CD4-positive, alpha-beta T cell (primary cell): ENCODE results near the gene MSMB. TPM values are rescaled to one million over a fixed set of nuclear protein-coding genes. Genes with fewer than 3 reads are reported as not detected.

Experiments
- ATAC-seq: fragments of 200-7000 bp; cut with Tn5 transposase; one replicate; pipeline ENCODE4 v1.10.0; 2022; ENCODE audit warnings: mild to moderate bottlenecking; ENCODE audit not compliant: poor library complexity
- CTCF ChIA-PET: fragments of 350-600 bp; sonication (Branson Sonifier 250); formaldehyde crosslinking; loops from one replicate; lab custom pipeline; 2021; ENCODE audit warnings: antibody characterized with exemption, inconsistent platforms; lab: Charles Lee
- POLR2A ChIA-PET: fragments of 350-600 bp; sonication (Branson Sonifier 250); formaldehyde crosslinking; loops from one replicate; lab custom pipeline; 2021; ENCODE audit warnings: antibody characterized with exemption, inconsistent platforms; lab: Charles Lee
- DNase-seq, 14 experiments: peaks; one replicate each; pipeline ENCODE4 v3.0.0-alpha.2; 2013 to 2020; ENCODE audit warnings: mixed read lengths in 2 of 14
- H3K27ac ChIP-seq, 2 donors: one replicate each; pipeline versions ENCODE4 v1.5.1 to v1.7.0; 2013; ENCODE audit warnings: low read length in 2 of 2, low read depth in 1 of 2, mild to moderate bottlenecking in 1 of 2
- H3K27me3 ChIP-seq, 2 experiments: 1 replicate in 1 of 2; 2 replicates in 1 of 2; pipeline versions ENCODE4 v1.6.1 to v1.7.0; 2013; ENCODE audit warnings: low read length in 2 of 2, control low read depth in 1 of 2, mild to moderate bottlenecking in 1 of 2, moderate library complexity in 1 of 2; ENCODE audit not compliant: insufficient read depth in 2 of 2, control insufficient read depth in 1 of 2
- H3K36me3 ChIP-seq: one replicate; pipeline ENCODE4 v1.6.1; 2013; ENCODE audit warnings: low read length, control low read depth; ENCODE audit not compliant: insufficient read depth
- H3K4me1 ChIP-seq: one replicate; pipeline ENCODE4 v1.6.1; 2013; ENCODE audit warnings: low read length, control low read depth; ENCODE audit not compliant: insufficient read depth
- H3K4me3 ChIP-seq: one replicate; pipeline ENCODE4 v1.5.1; 2013; ENCODE audit warnings: mild to moderate bottlenecking, low read length, moderate library complexity
- H3K9me3 ChIP-seq, 2 experiments: 1 replicate in 1 of 2; 2 replicates in 1 of 2; pipeline versions ENCODE4 v1.6.1 to v1.7.0; 2013; ENCODE audit warnings: low read length in 2 of 2, mild to moderate bottlenecking in 2 of 2, control low read depth in 1 of 2, moderate library complexity in 1 of 2; ENCODE audit not compliant: control insufficient read depth in 1 of 2, insufficient read depth in 1 of 2
- H3K27ac Mint-ChIP-seq: one replicate; pipeline ENCODE4 v1.8.0; 2020; ENCODE audit warnings: mixed read lengths
- H3K27me3 Mint-ChIP-seq: one replicate; pipeline ENCODE4 v1.8.0; 2021; ENCODE audit warnings: mixed read lengths
- H3K36me3 Mint-ChIP-seq: one replicate; pipeline ENCODE4 v1.8.0; 2021; ENCODE audit warnings: low read depth, mixed read lengths
- H3K4me1 Mint-ChIP-seq: one replicate; pipeline ENCODE4 v1.8.0; 2021; ENCODE audit warnings: low read depth, mixed read lengths
- H3K4me3 Mint-ChIP-seq: one replicate; pipeline ENCODE4 v1.8.0; 2020; ENCODE audit warnings: mild to moderate bottlenecking, mixed read lengths
- H3K9me3 Mint-ChIP-seq: one replicate; pipeline ENCODE4 v1.8.0; 2020; ENCODE audit warnings: mixed read lengths
- intact Hi-C, 2 experiments: fragments of 100-400 bp; cut with DNase I in 1 of 2; cut with micrococcal nuclease in 1 of 2; formaldehyde crosslinking; loops; one replicate each; pipeline versions ENCODE4 v1.15.1 to v1.9.0; 2023 to 2025; cut with DNase I, micrococcal nuclease
- total RNA-seq, 174 experiments: library from RNA in 2 of 174; stranded (reverse) in 2 of 174; gene quantifications; one replicate each; pipeline ENCODE4 v1.2.3 and lab custom pipeline; 2021 to 2026
- TF ChIP-seq, protein P1 (sequence below): fragments of 200-600 bp; IDR thresholded peaks from one replicate; pipeline ENCODE4 v1.8.0; 2022; ENCODE audit warnings: antibody characterized with exemption, mild to moderate bottlenecking

Gene MSMB
- total RNA-seq, 2 experiments from 2014 or later = not detected

DNA sequence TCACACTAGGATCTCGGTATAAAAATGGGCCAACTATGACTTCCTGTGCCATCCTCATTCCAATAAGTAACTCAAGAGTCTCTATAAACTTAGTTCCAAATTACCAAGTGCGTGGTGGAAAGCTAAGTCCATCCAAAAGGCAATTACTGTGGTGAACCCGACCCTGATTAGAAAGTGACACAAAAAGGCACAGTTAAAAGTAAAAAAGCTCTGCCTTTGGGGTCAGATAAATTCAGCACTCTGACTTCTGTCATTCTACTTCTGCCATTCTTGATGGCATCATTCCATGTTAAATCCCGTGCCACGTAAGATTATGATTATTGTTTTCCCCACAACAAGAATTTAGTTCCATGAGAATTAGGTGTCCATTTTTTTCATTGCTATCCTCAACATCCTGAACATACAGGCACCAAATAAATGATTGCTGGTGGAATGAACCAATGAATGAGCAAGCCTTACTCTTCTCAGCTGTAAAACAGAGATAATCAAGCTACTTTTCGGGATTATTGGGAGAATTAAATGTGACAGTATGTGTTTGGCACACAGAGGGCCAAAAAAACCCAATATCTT lies 16.5 kb downstream of the MSMB start:
- TF ChIP-seq, protein P1, sequence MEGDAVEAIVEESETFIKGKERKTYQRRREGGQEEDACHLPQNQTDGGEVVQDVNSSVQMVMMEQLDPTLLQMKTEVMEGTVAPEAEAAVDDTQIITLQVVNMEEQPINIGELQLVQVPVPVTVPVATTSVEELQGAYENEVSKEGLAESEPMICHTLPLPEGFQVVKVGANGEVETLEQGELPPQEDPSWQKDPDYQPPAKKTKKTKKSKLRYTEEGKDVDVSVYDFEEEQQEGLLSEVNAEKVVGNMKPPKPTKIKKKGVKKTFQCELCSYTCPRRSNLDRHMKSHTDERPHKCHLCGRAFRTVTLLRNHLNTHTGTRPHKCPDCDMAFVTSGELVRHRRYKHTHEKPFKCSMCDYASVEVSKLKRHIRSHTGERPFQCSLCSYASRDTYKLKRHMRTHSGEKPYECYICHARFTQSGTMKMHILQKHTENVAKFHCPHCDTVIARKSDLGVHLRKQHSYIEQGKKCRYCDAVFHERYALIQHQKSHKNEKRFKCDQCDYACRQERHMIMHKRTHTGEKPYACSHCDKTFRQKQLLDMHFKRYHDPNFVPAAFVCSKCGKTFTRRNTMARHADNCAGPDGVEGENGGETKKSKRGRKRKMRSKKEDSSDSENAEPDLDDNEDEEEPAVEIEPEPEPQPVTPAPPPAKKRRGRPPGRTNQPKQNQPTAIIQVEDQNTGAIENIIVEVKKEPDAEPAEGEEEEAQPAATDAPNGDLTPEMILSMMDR = no peak
- DNase-seq (peak in 1 of 14 experiments; percentile 11), ATAC-seq (no peak)
- Mint-ChIP-seq H3K4me1 (peaks cover 63% of the 10 kb centered on the region), H3K27me3 (no peaks in the 10 kb centered on the region), H3K36me3 (peaks cover 40% of the 10 kb centered on the region), H3K9me3 (no peaks in the 10 kb centered on the region), H3K4me3 (peak overlapping the region; percentile 91), H3K27ac (peak overlapping the region; percentile 87)
- intact Hi-C loops = loop anchor here (2.0 to 10.0 kb wide), 6 partner anchors 42 to 797 kb away; partner anchors contain the start of gene TIMM23 (in 1 of the 2)
- peaks cover 45% of the 10 kb centered on the region for H3K4me1 ChIP-seq
- H3K9me3 ChIP-seq = no peaks in the 10 kb centered on the region
- POLR2A ChIA-PET = interaction anchor here (0.8 to 2.0 kb wide), 3 partner anchors 10 to 62 kb away, joined by 3 to 16 read pairs (median 5); no protein-coding TSS in a partner anchor
- H3K27me3 ChIP-seq = no peaks in the 10 kb centered on the region
- CTCF ChIA-PET = interaction anchor here (1.2 to 1.8 kb wide), 4 partner anchors 10 to 66 kb away, joined by 3 to 6 read pairs (median 5); no protein-coding TSS in a partner anchor
- peak overlapping the region; percentile 92 to 94 for H3K27ac ChIP-seq
- peaks cover 4% of the 10 kb centered on the region for H3K36me3 ChIP-seq
- H3K4me3 ChIP-seq = peak overlapping the region; percentile 87

DNA sequence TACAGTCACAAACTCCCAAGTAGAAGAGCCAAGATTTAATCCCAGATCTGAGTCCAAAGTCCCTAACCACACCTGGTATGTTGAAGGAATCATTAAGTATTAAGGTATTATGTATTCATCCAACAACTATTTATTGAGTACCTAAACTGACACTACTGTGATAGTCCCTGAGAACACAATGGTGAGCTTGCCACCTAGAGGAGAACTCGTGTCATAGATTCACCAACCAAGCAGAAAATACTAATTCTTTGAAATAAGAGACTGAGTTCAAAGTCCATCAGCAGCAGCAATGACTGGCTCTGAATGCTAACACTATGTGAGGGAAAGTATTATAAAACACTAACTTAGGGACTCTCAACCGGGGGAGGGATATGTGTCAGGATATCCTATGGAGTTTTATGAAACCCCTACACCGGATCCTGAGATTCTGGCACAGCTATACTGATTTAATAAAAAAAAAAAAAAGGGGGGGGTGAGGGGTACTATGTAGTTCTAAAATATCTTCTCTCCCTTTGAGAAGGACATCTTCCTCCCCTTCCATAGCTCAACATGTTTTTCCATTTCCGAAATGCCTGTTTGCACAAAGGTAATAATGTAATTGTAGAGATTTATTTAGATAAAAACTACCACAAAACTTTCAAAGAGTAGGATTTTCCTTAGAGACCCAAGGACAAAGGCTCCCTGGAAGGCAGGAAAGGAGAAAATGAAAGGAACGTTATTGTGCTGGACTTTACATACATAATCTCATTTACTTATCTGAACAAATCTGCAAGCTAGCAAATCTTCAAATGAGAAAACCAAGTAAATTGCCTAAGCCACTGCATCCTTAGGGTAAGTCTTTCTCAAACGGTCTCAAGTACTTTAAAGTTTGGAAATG lies 17.2 kb downstream of the MSMB start:
- intact Hi-C loops = loop anchor here (1.0 to 5.0 kb wide), 3 partner anchors 42 to 797 kb away; no protein-coding TSS in a partner anchor
- Mint-ChIP-seq H3K4me3 (peak overlapping the region; percentile 91), H3K9me3 (no peaks in the 10 kb centered on the region), H3K36me3 (peaks cover 40% of the 10 kb centered on the region), H3K27me3 (no peaks in the 10 kb centered on the region), H3K27ac (peak overlapping the region; percentile 87), H3K4me1 (peaks cover 70% of the 10 kb centered on the region)
- peak; percentile 43 for ATAC-seq
- Histone ChIP-seq H3K4me1 (peaks cover 47% of the 10 kb centered on the region), H3K27me3 (no peaks in the 10 kb centered on the region), H3K9me3 (no peaks in the 10 kb centered on the region), H3K27ac (peak overlapping the region in 1 of 2 donors; percentile 94), H3K36me3 (peaks cover 4% of the 10 kb centered on the region), H3K4me3 (peak overlapping the region; percentile 87)
- peak in 6 of 14 experiments; percentile 22 to 78 (median 54) for DNase-seq
- CTCF ChIA-PET = interaction anchor here (1.2 to 1.8 kb wide), 5 partner anchors 9 to 67 kb away, joined by 3 to 6 read pairs (median 5); partner anchors contain the start of gene TIMM23
- TF ChIP-seq, protein P1 = peak; percentile 72
- POLR2A ChIA-PET = interaction anchor here (0.8 to 2.0 kb wide), 4 partner anchors 9 to 67 kb away, joined by 3 to 16 read pairs (median 4); no protein-coding TSS in a partner anchor

DNA sequence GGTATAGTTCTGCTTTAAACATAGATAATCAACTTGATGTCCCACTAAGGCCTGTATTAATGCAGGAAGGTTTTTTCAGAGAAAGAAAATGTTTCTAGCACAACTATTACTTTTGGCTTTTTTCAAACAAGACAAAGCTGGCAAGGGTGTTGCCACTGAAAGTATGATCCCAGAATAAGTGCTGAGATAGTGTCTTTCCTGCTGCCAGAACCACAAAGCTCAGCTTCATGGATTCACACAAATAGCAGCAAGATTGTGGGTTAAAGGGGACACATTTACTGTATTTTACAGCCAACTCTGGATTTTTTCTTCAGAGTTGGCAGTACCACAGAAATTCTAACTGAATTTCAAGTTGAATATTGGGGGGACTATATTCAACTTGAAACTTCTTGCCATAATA lies 20.0 kb downstream of the MSMB start:
- Histone ChIP-seq H3K36me3 (peaks cover 4% of the 10 kb centered on the region), H3K4me1 (peaks cover 65% of the 10 kb centered on the region), H3K4me3 (no peak overlapping the region), H3K9me3 (no peaks in the 10 kb centered on the region), H3K27me3 (no peaks in the 10 kb centered on the region), H3K27ac (no peak overlapping the region)
- ChIA-PET POLR2A (no interaction called here), CTCF (no interaction called here)
- Mint-ChIP-seq H3K27ac (peak overlapping the region; percentile 39), H3K4me1 (peaks cover 90% of the 10 kb centered on the region), H3K4me3 (peak overlapping the region; percentile 12), H3K9me3 (no peaks in the 10 kb centered on the region), H3K36me3 (peaks cover 40% of the 10 kb centered on the region), H3K27me3 (no peaks in the 10 kb centered on the region)
- DNase-seq (no peak), ATAC-seq (no peak)
- intact Hi-C loops = loop anchor here in 1 of 2 experiments (5.0 kb wide), 2 partner anchors 39 to 794 kb away; no protein-coding TSS in a partner anchor
- TF ChIP-seq, protein P1 = no peak
